OCI-LY3 (cell line): ENCODE results near the gene CDC5L.

ENCODE experiments used
- EZH2phosphoT487 ChIP-seq: fragments of 200-600 bp; shearing (Covaris generic); IDR thresholded peaks from 2 replicates; pipeline ENCODE4 v1.6.1; 2018; ENCODE audit warnings: antibody characterized with exemption, mixed run types, low read depth
- TF ChIP-seq, protein P1 (sequence below): fragments of 200-600, 300-600 bp; sonication (generic); IDR thresholded peaks from 2 replicates; pipeline ENCODE4 v1.5.1; 2014; ENCODE audit warnings: antibody characterized with exemption, low read length, low read depth

GRCh38 chr6:44401138-44401537, 13.6 kb downstream of the CDC5L start:
- TF ChIP-seq, protein P1, sequence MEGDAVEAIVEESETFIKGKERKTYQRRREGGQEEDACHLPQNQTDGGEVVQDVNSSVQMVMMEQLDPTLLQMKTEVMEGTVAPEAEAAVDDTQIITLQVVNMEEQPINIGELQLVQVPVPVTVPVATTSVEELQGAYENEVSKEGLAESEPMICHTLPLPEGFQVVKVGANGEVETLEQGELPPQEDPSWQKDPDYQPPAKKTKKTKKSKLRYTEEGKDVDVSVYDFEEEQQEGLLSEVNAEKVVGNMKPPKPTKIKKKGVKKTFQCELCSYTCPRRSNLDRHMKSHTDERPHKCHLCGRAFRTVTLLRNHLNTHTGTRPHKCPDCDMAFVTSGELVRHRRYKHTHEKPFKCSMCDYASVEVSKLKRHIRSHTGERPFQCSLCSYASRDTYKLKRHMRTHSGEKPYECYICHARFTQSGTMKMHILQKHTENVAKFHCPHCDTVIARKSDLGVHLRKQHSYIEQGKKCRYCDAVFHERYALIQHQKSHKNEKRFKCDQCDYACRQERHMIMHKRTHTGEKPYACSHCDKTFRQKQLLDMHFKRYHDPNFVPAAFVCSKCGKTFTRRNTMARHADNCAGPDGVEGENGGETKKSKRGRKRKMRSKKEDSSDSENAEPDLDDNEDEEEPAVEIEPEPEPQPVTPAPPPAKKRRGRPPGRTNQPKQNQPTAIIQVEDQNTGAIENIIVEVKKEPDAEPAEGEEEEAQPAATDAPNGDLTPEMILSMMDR, result no peak
- no peak for TF ChIP-seq EZH2phosphoT487
